DOHH2 (cell line): ENCODE results near the gene RECQL5.

Source experiments
- EZH2phosphoT487 ChIP-seq: fragments of 200-600 bp; sonication (generic); IDR thresholded peaks from 2 replicates; pipeline ENCODE4 v1.6.1; 2017; ENCODE audit warnings: borderline replicate concordance, mild to moderate bottlenecking, antibody characterized with exemption, low read length, moderate library complexity, mixed read lengths
- TF ChIP-seq, protein P1 (sequence below): fragments of 200-600 bp; sonication (generic); IDR thresholded peaks from one replicate; pipeline ENCODE4 v1.5.1; 2014; ENCODE audit warnings: antibody characterized with exemption, mild to moderate bottlenecking, low read depth, low read length; ENCODE audit not compliant: poor library complexity, severe bottlenecking

DNA sequence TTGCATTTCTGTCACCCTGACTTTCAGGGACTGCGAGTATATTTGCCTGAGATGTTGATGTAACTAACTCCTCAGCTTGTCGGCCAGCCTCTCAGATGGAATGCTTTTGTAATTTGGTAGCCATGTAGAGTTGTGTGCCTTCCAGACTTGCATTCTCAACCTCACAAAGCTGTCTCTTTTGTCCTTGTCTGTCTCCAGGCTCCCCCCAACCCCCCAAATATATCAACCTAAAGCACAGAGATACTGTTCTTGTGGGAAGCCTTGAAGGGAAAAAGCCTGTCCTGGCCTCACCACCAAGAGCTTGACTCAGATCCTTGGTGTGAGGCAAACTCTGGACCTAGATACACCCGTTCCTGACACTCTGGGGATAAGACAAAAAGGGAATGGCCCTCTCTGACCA lies 18.5 kb upstream of the RECQL5 start:
- TF ChIP-seq, protein P1, sequence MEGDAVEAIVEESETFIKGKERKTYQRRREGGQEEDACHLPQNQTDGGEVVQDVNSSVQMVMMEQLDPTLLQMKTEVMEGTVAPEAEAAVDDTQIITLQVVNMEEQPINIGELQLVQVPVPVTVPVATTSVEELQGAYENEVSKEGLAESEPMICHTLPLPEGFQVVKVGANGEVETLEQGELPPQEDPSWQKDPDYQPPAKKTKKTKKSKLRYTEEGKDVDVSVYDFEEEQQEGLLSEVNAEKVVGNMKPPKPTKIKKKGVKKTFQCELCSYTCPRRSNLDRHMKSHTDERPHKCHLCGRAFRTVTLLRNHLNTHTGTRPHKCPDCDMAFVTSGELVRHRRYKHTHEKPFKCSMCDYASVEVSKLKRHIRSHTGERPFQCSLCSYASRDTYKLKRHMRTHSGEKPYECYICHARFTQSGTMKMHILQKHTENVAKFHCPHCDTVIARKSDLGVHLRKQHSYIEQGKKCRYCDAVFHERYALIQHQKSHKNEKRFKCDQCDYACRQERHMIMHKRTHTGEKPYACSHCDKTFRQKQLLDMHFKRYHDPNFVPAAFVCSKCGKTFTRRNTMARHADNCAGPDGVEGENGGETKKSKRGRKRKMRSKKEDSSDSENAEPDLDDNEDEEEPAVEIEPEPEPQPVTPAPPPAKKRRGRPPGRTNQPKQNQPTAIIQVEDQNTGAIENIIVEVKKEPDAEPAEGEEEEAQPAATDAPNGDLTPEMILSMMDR, result no peak
- no peak for TF ChIP-seq EZH2phosphoT487
